ENCODE data around the gene SHB. TPM values are rescaled to one million over a fixed set of nuclear protein-coding genes. Genes with fewer than 3 reads are reported as not detected.
"Not testable (repeated sequence)": the region's sequence is repeated elsewhere in the genome, so short reads cannot be mapped to it uniquely, and the experiment has no call there.

The SHB gene
- total and polyA plus RNA-seq, 2 donors (not counting 1 experiment from before 2014, with no cell fraction given), result 9.9 to 13.9 TPM

DNA sequence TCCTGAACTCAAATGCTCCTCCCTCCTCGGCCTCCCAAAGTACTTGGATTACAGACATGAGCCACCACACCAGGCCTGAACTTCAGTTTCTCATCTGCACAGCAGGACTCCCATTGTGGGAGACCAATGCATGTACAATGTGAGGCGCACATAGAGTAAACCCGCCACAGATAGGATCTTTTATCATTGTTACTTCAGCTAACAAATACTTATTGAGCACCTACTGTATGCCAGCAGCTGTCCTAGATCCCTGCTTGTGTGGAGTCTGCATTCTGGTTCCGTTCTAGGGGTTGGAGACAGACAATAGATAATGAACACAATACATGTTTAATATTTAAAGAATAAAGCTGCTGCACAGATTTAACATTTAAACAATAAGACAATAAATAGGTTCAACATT, 158.8 kb downstream of the SHB start:
- Histone ChIP-seq H3K9me3 (ENCODE audit: control insufficient read depth, insufficient read depth, low read depth, low read length) (no peaks in the 10 kb centered on the region), H4K20me1 (ENCODE audit: control insufficient read depth, extremely low read depth, insufficient read depth, low read length) (no peaks in the 10 kb centered on the region), H3K79me2 (ENCODE audit: control insufficient read depth, insufficient read depth, low read length) (no peaks in the 10 kb centered on the region), H3K36me3 (ENCODE audit: control insufficient read depth, insufficient read depth, low read length) (no peaks in the 10 kb centered on the region), H2AFZ (ENCODE audit: low read length) (no peak overlapping the region), H3K4me3 (replicated peaks in 1 of 4; ENCODE audit: control extremely low read depth in 1 of 4, insufficient read depth in 1 of 4, low read depth in 3 of 4, low read length in 4 of 4) (no peak overlapping the region), H3K9ac (ENCODE audit: insufficient read depth, low read length) (no peak overlapping the region), H3K27ac (ENCODE audit: insufficient read depth, low read length) (no peak overlapping the region), H3K4me2 (ENCODE audit: extremely low read depth, insufficient read depth, low read length) (no peak overlapping the region), H3K4me1 (ENCODE audit: control insufficient read depth, extremely low read depth, insufficient read depth, low read length) (no peaks in the 10 kb centered on the region), H3K27me3 (ENCODE audit: control insufficient read depth, insufficient read depth, low read length) (no peaks in the 10 kb centered on the region)
- no peak for DNase-seq (ENCODE audit: low read depth in 2 of 2)
- no peak for TF ChIP-seq EZH2 (IDR thresholded peaks at IDR 0.05; ENCODE audit: low read length, missing control alignments)
- TF ChIP-seq, protein P1, sequence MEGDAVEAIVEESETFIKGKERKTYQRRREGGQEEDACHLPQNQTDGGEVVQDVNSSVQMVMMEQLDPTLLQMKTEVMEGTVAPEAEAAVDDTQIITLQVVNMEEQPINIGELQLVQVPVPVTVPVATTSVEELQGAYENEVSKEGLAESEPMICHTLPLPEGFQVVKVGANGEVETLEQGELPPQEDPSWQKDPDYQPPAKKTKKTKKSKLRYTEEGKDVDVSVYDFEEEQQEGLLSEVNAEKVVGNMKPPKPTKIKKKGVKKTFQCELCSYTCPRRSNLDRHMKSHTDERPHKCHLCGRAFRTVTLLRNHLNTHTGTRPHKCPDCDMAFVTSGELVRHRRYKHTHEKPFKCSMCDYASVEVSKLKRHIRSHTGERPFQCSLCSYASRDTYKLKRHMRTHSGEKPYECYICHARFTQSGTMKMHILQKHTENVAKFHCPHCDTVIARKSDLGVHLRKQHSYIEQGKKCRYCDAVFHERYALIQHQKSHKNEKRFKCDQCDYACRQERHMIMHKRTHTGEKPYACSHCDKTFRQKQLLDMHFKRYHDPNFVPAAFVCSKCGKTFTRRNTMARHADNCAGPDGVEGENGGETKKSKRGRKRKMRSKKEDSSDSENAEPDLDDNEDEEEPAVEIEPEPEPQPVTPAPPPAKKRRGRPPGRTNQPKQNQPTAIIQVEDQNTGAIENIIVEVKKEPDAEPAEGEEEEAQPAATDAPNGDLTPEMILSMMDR (conservative IDR thresholded peaks at IDR 0.05 in 1 of 2, IDR thresholded peaks at IDR 0.05 in 1 of 2; ENCODE audit: low read depth in 1 of 2, low read length in 2 of 2), result no peak

GRCh38 chr9:37909836-37910235, 159.2 kb downstream of the SHB start:
- not testable (repeated sequence) for H4K20me1 ChIP-seq (ENCODE audit: control insufficient read depth, extremely low read depth, insufficient read depth, low read length); DNase-seq (ENCODE audit: low read depth in 2 of 2); H3K36me3 ChIP-seq (ENCODE audit: control insufficient read depth, insufficient read depth, low read length); H3K4me1 ChIP-seq (ENCODE audit: control insufficient read depth, extremely low read depth, insufficient read depth, low read length); H3K9ac ChIP-seq (ENCODE audit: insufficient read depth, low read length); H3K79me2 ChIP-seq (ENCODE audit: control insufficient read depth, insufficient read depth, low read length); H3K27ac ChIP-seq (ENCODE audit: insufficient read depth, low read length); H2AFZ ChIP-seq (ENCODE audit: low read length); H3K9me3 ChIP-seq (ENCODE audit: control insufficient read depth, insufficient read depth, low read depth, low read length); H3K27me3 ChIP-seq (ENCODE audit: control insufficient read depth, insufficient read depth, low read length); H3K4me2 ChIP-seq (ENCODE audit: extremely low read depth, insufficient read depth, low read length); H3K4me3 ChIP-seq (replicated peaks in 1 of 4; ENCODE audit: control extremely low read depth in 1 of 4, insufficient read depth in 1 of 4, low read depth in 3 of 4, low read length in 4 of 4)

DNA sequence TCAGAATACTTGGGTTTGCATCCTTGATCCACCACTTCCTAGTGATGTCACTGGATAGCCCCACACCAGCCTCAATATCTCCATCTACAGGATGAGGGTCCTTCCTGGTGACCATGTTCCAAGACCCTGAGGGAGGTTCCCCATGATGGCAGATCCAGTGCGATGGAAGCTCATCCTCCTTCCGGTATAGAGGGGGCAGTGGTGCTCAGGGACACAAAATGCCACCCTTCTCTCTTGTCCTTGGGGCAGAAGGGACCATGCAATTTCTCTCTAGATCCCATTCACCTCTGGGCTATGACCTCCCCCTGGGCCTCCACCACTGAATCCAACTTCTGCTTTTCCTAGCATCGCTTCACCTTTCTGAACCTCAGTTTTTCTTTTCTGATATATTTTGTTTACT, 159.7 kb downstream of the SHB start:
- TF ChIP-seq EZH2 (IDR thresholded peaks at IDR 0.05; ENCODE audit: low read length, missing control alignments), result no peak
- TF ChIP-seq, protein P1 (conservative IDR thresholded peaks at IDR 0.05 in 1 of 2, IDR thresholded peaks at IDR 0.05 in 1 of 2; ENCODE audit: low read depth in 1 of 2, low read length in 2 of 2), result no peak
- Histone ChIP-seq H3K9me3 (ENCODE audit: control insufficient read depth, insufficient read depth, low read depth, low read length) (no peaks in the 10 kb centered on the region), H3K79me2 (ENCODE audit: control insufficient read depth, insufficient read depth, low read length) (no peaks in the 10 kb centered on the region), H3K27me3 (ENCODE audit: control insufficient read depth, insufficient read depth, low read length) (no peaks in the 10 kb centered on the region), H2AFZ (ENCODE audit: low read length) (no peak overlapping the region), H3K36me3 (ENCODE audit: control insufficient read depth, insufficient read depth, low read length) (no peaks in the 10 kb centered on the region), H3K9ac (ENCODE audit: insufficient read depth, low read length) (no peak overlapping the region), H3K4me3 (replicated peaks in 1 of 4; ENCODE audit: control extremely low read depth in 1 of 4, insufficient read depth in 1 of 4, low read depth in 3 of 4, low read length in 4 of 4) (no peak overlapping the region), H3K4me1 (ENCODE audit: control insufficient read depth, extremely low read depth, insufficient read depth, low read length) (peaks cover 6% of the 10 kb centered on the region), H3K27ac (ENCODE audit: insufficient read depth, low read length) (no peak overlapping the region), H3K4me2 (ENCODE audit: extremely low read depth, insufficient read depth, low read length) (no peak overlapping the region), H4K20me1 (ENCODE audit: control insufficient read depth, extremely low read depth, insufficient read depth, low read length) (no peaks in the 10 kb centered on the region)
- DNase-seq (ENCODE audit: low read depth in 2 of 2), result no peak
